GM19455 (cell line): ENCODE data around the gene MAPK14.
"Not testable (repeated sequence)": the region's sequence is repeated elsewhere in the genome, so short reads cannot be mapped to it uniquely, and the experiment has no call there.

ENCODE experiments used
- ATAC-seq: cut with Tn5 transposase; IDR thresholded peaks from one replicate; pipeline ENCODE4 v1.9.1; 2021; ENCODE audit not compliant: unreplicated experiment

MAPK14 gene

GRCh38 chr6:36068012-36068392 is 40.4 kb downstream of the MAPK14 start:
- no peak for ATAC-seq

- ATAC-seq = no peak
These were observed 41.0 kb downstream of the MAPK14 start for GRCh38 chr6:36068586-36068985.

GRCh38 chr6:36069573-36069972 is 42.0 kb downstream of the MAPK14 start:
- no peak for ATAC-seq

GRCh38 chr6:36070252-36070651 is 42.6 kb downstream of the MAPK14 start:
- ATAC-seq = no peak

- ATAC-seq = no peak
These were observed 43.7 kb downstream of the MAPK14 start for GRCh38 chr6:36071281-36071680.

- ATAC-seq = no peak
These were observed 44.1 kb downstream of the MAPK14 start for GRCh38 chr6:36071714-36072113.

GRCh38 chr6:36072681-36073080 is 45.1 kb downstream of the MAPK14 start:
- no peak for ATAC-seq

- no peak for ATAC-seq
These were observed 46.0 kb downstream of the MAPK14 start for GRCh38 chr6:36073587-36073986.

- ATAC-seq = no peak
These were observed 48.0 kb downstream of the MAPK14 start for GRCh38 chr6:36075656-36076055.

GRCh38 chr6:36076178-36077063 is 48.8 kb downstream of the MAPK14 start:
- ATAC-seq = no peak

- no peak for ATAC-seq
These were observed 50.6 kb downstream of the MAPK14 start for GRCh38 chr6:36078159-36078558.

- no peak for ATAC-seq
These were observed 52.0 kb downstream of the MAPK14 start for GRCh38 chr6:36079601-36080000.

GRCh38 chr6:36082318-36082717 is 54.7 kb downstream of the MAPK14 start:
- no peak for ATAC-seq

- no peak for ATAC-seq
These were observed 55.8 kb downstream of the MAPK14 start for GRCh38 chr6:36083446-36083845.

GRCh38 chr6:36088204-36088603 is 60.6 kb downstream of the MAPK14 start:
- not testable (repeated sequence) for ATAC-seq

GRCh38 chr6:36089048-36089447 is 61.4 kb downstream of the MAPK14 start:
- ATAC-seq = no peak

GRCh38 chr6:36094238-36094637 is 66.6 kb downstream of the MAPK14 start:
- no peak for ATAC-seq

- ATAC-seq = no peak
These were observed 67.3 kb downstream of the MAPK14 start for GRCh38 chr6:36094753-36095496.

GRCh38 chr6:36095497-36096391 is 68.1 kb downstream of the MAPK14 start:
- no peak for ATAC-seq

- no peak for ATAC-seq
These were observed 70.8 kb downstream of the MAPK14 start for GRCh38 chr6:36098253-36098919.
